ENCODE results near the gene ZDHHC20.
"Not testable (repeated sequence)": the region's sequence is repeated elsewhere in the genome, so short reads cannot be mapped to it uniquely, and the experiment has no call there.

Gene ZDHHC20

GRCh38 chr13:21436582-21436981 lies 22.5 kb downstream of the ZDHHC20 start:
- intact Hi-C loops (cut with DNase I), result no loop called here
- no peak for DNase-seq

DNA sequence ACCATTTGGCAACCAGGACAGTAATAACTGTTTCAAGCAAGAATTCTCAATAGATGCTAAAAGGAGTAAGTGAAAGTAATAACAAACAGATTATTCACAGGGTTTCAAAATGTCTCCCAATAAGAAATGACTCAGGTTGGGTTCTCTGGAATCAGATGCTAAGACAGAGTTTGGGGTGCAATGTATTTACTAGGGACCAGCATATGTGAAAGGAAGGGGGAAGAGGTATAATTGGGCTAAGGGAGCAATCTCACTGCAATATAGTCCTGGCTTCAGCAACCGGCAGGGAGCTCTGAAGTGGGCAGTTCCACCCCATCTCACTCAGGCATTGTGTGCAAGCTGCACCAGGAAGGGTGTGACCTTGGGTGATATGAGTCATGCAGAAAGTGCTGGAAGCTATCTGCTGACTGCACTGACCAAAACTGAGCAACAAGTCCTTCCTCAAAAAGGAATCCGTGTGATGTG lies 23.4 kb downstream of the ZDHHC20 start:
- peak in 1 of 10 donors; percentile 35 for DNase-seq
- intact Hi-C loops (cut with DNase I), result no loop called here

DNA sequence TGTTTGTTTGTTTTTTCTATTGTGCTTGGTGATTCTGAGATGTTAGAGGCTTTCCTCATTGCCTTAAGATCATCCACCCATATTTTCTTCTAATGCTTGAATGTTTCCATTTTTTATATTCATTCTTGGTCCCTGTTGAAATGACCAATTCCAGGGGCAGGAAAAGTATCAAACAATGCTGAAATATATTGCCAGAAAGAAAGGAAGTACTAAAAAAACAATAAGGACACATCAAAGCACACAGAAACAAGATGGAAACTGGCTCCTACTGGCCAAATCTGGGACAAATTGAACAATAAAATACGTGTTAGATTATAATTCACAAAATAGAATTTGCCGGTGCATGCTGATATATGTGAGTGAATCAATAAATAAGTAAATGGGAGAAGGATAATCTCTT lies 23.9 kb downstream of the ZDHHC20 start:
- no peak for DNase-seq
- intact Hi-C loops (cut with DNase I), result no loop called here

- peak in 1 of 10 donors; percentile 19 for DNase-seq
- intact Hi-C loops (cut with DNase I), result loop anchor here (1.0 kb wide), 1 partner anchor 43 kb away; no protein-coding TSS in a partner anchor
Observed at GRCh38 chr13:21434588-21434987, 24.5 kb downstream of the ZDHHC20 start.

DNA sequence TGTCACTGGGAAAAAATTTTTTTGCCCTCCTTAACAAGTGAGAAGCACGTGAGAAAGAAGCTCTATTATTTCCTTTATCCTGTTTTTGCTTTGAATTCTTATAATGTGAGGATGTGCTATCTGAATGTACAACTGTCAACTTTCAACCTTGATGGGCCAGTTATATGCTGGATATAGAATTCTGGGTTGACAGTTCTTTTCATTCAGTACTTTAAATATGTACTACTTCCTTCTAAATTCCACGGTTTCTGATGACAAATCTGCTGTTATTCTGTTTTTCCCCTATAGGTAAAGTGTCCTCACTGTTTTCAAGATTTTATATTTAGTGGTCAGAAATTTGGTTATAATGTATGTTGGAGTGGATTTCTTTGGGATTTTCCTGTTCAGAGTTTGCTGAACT lies 29.9 kb downstream of the ZDHHC20 start:
- no peak for DNase-seq
- intact Hi-C loops (cut with DNase I), result no loop called here

- intact Hi-C loops (cut with DNase I), result no loop called here
- no peak for DNase-seq
Observed at GRCh38 chr13:21427741-21428140, 31.4 kb downstream of the ZDHHC20 start.

DNA sequence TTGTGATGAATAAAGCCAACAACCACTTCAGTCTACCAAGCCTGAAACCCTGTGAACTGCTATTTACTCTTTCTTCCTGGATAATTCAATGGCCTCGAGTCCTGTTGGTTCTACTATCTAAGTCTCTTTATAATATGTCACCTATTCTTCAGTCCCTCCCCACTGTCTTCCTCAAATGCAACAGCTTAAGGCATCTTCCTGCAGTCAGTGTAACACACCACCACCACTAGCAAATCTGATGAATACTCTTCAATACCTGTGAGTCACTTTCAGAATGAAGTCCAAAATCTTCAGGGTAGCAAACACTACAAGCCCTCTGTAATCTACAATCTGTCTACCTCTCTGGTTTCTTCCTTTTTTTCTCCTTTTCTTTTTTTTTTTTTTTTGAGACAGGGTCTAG lies 32.9 kb downstream of the ZDHHC20 start:
- intact Hi-C loops (cut with DNase I), result no loop called here
- no peak for DNase-seq

GRCh38 chr13:21420706-21421105 lies 38.4 kb downstream of the ZDHHC20 start:
- intact Hi-C loops (cut with DNase I), result no loop called here
- no peak for DNase-seq

GRCh38 chr13:21413013-21413412 lies 46.1 kb downstream of the ZDHHC20 start:
- intact Hi-C loops (cut with DNase I), result no loop called here
- DNase-seq, result no peak

- DNase-seq; intact Hi-C loops (cut with DNase I): not testable (repeated sequence)
Observed at GRCh38 chr13:21410453-21410852, 48.6 kb downstream of the ZDHHC20 start.

DNA sequence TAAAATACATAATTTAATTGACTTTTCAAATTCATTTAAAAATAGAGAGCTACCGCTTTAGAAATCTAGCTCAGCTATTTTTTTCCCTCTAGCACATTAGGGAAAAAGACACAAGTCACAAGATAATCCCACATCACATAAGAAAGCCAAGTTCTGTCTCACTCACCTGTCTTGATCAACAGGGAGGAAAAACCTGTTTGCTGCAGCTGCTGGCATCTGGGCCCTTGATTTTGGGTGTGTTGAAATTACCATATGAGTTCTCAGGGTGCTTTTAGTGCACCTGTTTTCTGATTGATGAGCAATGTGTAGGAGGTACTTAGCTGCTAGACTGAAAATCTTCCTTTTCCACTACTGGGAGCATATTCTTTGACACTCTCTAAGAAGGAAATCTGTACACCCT lies 53.8 kb downstream of the ZDHHC20 start:
- DNase-seq, result no peak
- intact Hi-C loops (cut with DNase I), result no loop called here

- intact Hi-C loops (cut with DNase I), result no loop called here
- DNase-seq, result no peak
Observed at GRCh38 chr13:21402586-21403307, 56.4 kb downstream of the ZDHHC20 start.

DNA sequence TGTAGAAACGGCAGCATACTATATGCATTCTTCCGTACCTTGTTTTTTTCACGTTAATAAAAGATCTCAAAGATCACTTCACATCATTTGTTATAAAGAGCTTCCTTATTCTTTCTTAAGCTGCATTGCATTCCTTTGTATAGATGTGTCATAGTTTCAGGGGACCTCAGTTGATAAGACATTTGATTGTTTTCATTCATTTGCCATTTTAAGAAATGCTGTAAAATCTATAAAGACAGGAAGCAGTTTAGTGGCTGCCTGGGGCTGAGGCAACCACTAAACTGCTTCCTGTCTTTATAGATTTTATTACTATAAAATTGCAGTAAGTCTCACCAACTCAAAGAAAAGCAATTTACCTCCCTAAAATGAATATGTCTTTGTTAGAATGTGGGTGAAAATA lies 59.4 kb downstream of the ZDHHC20 start:
- no peak for DNase-seq
- intact Hi-C loops (cut with DNase I), result no loop called here

DNA sequence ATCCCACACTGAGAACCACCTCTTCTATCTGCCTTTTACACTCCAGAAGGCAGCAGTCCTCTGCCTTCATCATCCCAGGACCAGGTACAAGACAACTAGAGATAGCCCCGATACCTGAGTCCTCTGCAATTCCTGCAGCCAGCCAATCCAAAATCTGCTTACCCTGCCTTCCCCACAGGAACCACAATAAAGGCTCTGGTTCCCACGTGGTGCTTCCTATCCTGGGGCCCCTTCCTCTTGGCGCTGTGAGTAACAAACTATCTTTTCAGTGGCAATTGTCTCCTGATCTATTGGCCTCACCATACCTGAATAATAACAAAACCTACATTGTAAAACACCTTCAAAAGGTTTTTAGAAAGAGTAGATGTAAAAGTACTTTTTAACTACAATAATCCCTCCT lies 63.1 kb downstream of the ZDHHC20 start:
- no peak for DNase-seq
- intact Hi-C loops (cut with DNase I), result no loop called here

GRCh38 chr13:21389124-21389523 lies 70.0 kb downstream of the ZDHHC20 start:
- intact Hi-C loops (cut with DNase I), result no loop called here
- no peak for DNase-seq

DNA sequence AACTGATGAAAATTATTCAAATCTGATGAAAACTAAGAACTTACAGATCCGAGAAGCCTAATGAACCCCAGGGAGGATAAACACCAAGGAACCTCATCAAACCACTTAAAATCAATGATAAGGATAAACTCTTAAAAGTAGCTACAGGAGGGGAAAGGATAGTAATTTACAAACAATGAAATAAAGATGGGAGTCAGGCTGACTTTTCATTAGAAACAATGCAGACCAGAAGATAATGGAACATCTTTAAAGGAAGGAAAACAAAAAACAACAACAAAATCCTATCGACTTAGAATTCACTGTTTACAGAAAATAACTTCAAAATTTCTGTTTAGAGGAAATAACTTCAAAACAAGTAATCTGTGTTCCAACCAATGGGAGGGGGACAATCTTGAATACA lies 73.4 kb downstream of the ZDHHC20 start:
- intact Hi-C loops (cut with DNase I), result no loop called here
- DNase-seq, result no peak

DNA sequence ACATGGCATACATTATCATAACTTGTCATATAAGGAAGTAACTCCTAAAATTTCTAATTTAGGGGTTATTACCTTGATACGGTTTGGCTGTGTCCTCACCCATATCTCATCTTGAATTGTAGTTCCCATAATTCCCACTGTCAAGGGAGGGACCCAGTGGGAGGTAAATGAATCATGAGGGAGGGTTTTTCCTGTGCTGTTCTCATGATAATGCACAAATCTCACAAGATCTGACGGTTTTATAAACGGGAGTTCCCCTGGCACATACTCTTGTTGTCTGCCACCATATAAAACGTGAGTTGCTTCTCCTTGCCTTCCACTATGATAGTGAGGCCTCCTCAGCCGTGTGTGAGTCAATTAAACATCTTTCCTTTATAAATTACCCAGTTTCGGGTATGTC lies 76.0 kb downstream of the ZDHHC20 start:
- no peak for DNase-seq
- intact Hi-C loops (cut with DNase I), result no loop called here

GRCh38 chr13:21376998-21377985 lies 81.8 kb downstream of the ZDHHC20 start:
- intact Hi-C loops (cut with DNase I); DNase-seq: not testable (repeated sequence)

DNA sequence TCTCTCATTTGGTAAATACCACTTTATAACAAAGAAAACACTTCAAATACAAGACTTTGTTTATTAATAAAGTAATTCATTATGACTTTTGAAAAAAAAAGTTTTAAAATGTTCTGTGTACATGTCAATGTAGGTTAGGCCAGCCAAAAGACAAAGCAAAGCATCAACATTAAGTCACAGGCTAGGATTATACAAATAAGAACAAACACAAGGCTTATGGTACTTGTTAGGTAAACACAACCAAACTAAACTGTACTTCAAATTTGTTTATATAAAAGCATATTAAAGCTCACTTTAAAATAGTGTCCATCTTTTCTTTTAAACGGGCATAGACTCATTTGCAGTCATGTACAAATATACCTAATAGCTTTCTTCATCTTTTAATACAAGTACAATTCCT lies 86.6 kb downstream of the ZDHHC20 start:
- DNase-seq, result no peak
- intact Hi-C loops (cut with DNase I), result no loop called here

DNA sequence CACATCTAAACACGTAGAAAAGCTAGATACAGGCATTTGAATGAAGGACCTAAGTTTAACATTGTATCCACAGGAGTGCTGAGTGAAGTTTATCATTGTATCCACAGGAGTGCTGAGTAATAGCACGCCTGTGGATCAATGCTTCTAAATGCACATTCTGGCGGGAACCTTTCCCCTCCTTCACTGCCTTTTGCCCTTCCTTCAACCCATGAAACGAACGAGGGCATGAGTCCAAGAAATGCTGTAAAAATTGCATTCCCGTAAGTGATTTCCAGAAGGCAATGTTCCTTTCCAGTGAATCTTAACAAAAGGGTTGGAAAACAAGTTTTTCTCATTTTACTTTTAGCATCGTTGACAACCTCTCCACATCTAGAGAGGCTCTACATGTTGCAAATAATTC lies 88.1 kb downstream of the ZDHHC20 start:
- no peak for DNase-seq
- intact Hi-C loops (cut with DNase I), result no loop called here

- no peak for DNase-seq
- intact Hi-C loops (cut with DNase I), result no loop called here
Observed at GRCh38 chr13:21365574-21365973, 93.5 kb downstream of the ZDHHC20 start.

GRCh38 chr13:21364916-21365315 lies 94.2 kb downstream of the ZDHHC20 start:
- DNase-seq, result no peak
- intact Hi-C loops (cut with DNase I), result no loop called here

All from posterior cingulate gyrus (tissue), 11 donors.